H1 (cell line): ENCODE data around the gene TMEM51. TPM values are rescaled to one million over a fixed set of nuclear protein-coding genes. Genes with fewer than 3 reads are reported as not detected.

ENCODE experiments used
- CTBP2 ChIP-seq: IDR thresholded peaks from 2 replicates; pipeline ENCODE4 v1.7.0; 2011; ENCODE audit warnings: borderline replicate concordance, mild to moderate bottlenecking, moderate library complexity, mixed read lengths, low read length; ENCODE audit not compliant: insufficient read depth, insufficient read length
- SUZ12 ChIP-seq: fragments of 200-600 bp; sonication (generic); IDR thresholded peaks from 2 replicates; pipeline ENCODE4 v1.6.1; 2012; ENCODE audit warnings: mild to moderate bottlenecking, inconsistent platforms, low read length, moderate library complexity, mixed read lengths
- ZNF274 ChIP-seq: IDR thresholded peaks from 2 replicates; pipeline ENCODE4 v1.7.0; 2012; ENCODE audit warnings: low read length, borderline replicate concordance; ENCODE audit errors: extremely low read depth
- polyA plus RNA-seq, 7 experiments: library from polyadenylated mRNA; depleted of rRNA in 3 of 7; stranded (reverse) in 5 of 7; unstranded in 2 of 7; fragments of >200 nt in 5 of 7; fragments of 200-250 nt in 2 of 7; gene quantifications; 1 replicate in 5 of 7; 2 replicates in 1 of 7; 4 replicates in 1 of 7; pipeline versions ENCODE4 v1.2.1 to v1.2.3, GENCODE V29; 2011 to 2013; ENCODE audit warnings: missing spikeins in 2 of 7, mixed read lengths in 2 of 7
- total RNA-seq: library from RNA; stranded (reverse); fragmentation: NEBNext Ultra II Directional; extraction: Animal tissue kit (Norgen Biotek cat#: 25700); gene quantifications from 2 replicates; pipeline ENCODE4 v1.2.1, GENCODE V29; 2021

The TMEM51 gene
- total and polyA plus RNA-seq, 2 of the 8 experiments (the other 6 are each of a cell fraction or from before 2014, with no cell fraction given): 9.9 to 10.7 TPM

DNA sequence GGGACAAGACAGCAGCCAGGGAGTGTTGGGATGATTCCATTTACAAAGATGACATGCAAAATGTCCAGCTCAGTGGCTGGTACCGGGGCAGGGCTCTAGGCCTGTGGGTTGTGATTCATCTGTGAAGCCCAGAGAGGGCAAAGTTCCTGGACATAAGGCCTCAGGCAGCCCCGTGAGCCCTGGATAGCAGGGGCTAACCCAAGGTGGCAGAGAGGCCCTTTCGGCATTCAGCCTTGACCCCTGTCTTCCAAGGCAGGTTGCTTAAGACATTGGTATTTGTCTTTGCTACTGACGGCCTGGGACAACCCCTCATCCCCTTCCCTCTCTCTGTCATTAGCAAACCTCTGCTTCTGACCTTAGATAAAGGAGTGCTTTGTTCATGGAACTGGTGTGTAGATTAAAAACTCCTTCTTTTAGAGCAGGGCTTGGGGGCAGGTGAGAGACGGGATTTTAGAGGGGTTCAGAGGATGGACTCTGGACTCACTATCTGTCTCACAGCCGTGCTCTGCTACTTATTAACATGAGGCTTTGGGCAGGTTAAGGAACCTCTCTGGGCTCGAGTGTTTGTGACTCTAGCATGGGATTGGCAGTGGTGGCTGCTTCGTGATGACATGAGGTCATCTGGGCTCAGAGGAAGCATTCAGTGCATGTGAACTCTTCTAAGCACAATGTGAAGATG is 36.3 kb downstream of the TMEM51 start (continued):
- TF ChIP-seq CTBP2 (no peak), SUZ12 (no peak), ZNF274 (no peak)
